Measurements from ENCODE around the gene TGIF1. TPM values are rescaled to one million over a fixed set of nuclear protein-coding genes. Genes with fewer than 3 reads are reported as not detected.
A peak's percentile ranks its signal among the peaks of the same experiment; 100 is the strongest.

The TGIF1 gene
- total and polyA plus RNA-seq, 9 of the 15 experiments (the other 6 are each of a cell fraction or from before 2014, with no cell fraction given) = 16.1 to 77.7 (median 44.6) TPM

DNA sequence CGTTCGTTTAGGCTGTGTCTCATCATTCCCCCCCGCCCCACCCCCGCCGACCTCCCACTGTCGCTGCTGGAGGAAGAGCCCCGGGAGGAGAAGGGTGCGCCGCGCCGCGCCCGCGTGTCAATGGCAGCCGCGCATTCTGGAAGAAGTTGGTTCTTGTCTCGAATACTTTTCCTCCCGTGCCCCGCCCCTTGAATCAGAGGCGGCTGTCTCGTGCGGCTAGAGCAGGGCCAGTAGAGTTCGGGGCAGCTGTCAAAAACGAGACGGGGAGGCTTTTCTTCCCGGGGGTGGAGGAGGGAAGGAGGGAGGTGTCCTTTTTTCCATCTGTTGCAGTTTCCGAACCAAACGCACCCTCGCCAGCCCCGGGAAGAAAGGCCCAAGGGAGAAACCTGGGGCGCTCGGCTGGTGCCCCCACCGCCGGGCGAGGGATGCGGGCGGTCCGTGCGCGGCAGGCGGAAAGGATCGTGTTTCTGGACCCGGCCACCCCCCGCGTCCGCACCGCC lies 410 bp upstream of the TGIF1 start (continued):
- TF ChIP-seq ZSCAN29 (IDR thresholded peaks at IDR 0.05) = no peak
- TF ChIP-seq CLOCK (CRISPR knock-in tag; IDR thresholded peaks at IDR 0.05; ENCODE audit: borderline replicate concordance) = 0 out of 2 replicates have a peak, but pooled peaks have one; percentile 46
- TF ChIP-seq PHB2 (IDR thresholded peaks at IDR 0.05; ENCODE audit: low read depth) = no peak
- TF ChIP-seq XRCC4 (IDR thresholded peaks at IDR 0.05; ENCODE audit: extremely low read depth, insufficient read depth, insufficient read length) = no peak
- no peak for TF ChIP-seq FOXJ3 (CRISPR knock-in tag; IDR thresholded peaks at IDR 0.05)
- no peak for TF ChIP-seq MBD2 (IDR thresholded peaks at IDR 0.05; ENCODE audit: borderline replicate concordance, low read depth)
- no peak for TF ChIP-seq FOXJ2 (tag; IDR thresholded peaks at IDR 0.05)
- no peak for TF ChIP-seq ATF1 (CRISPR knock-in tag; IDR thresholded peaks at IDR 0.05)
- TF ChIP-seq ATF1 (tag; IDR thresholded peaks at IDR 0.05) = no peak
- no peak for TF ChIP-seq TCFL5 (CRISPR knock-in tag; conservative IDR thresholded peaks at IDR 0.05)
- TF ChIP-seq GATAD2A (IDR thresholded peaks at IDR 0.05) = no peak
- no peak for TF ChIP-seq POLR3G (IDR thresholded peaks at IDR 0.05; ENCODE audit: extremely low read depth, insufficient read length, insufficient replicate concordance)
- no peak for TF ChIP-seq ZKSCAN8 (CRISPR knock-in tag; IDR thresholded peaks at IDR 0.05)
- no peak for TF ChIP-seq RAD21 (CRISPR knock-in tag; conservative IDR thresholded peaks at IDR 0.05 in 1 of 2, IDR thresholded peaks at IDR 0.05 in 1 of 2)
- TF ChIP-seq POLR2AphosphoS5 (IDR thresholded peaks at IDR 0.05; ENCODE audit: control insufficient read depth, insufficient read depth, low read depth, low read length) = peak; percentile 24
- TF ChIP-seq MBD1 (CRISPR knock-in tag; IDR thresholded peaks at IDR 0.05) = no peak
- 0 out of 2 replicates have a peak, but pooled peaks have one; percentile 50 for TF ChIP-seq XRCC5 (IDR thresholded peaks at IDR 0.05; ENCODE audit: low read depth, low read length)
- TF ChIP-seq, protein P1, sequence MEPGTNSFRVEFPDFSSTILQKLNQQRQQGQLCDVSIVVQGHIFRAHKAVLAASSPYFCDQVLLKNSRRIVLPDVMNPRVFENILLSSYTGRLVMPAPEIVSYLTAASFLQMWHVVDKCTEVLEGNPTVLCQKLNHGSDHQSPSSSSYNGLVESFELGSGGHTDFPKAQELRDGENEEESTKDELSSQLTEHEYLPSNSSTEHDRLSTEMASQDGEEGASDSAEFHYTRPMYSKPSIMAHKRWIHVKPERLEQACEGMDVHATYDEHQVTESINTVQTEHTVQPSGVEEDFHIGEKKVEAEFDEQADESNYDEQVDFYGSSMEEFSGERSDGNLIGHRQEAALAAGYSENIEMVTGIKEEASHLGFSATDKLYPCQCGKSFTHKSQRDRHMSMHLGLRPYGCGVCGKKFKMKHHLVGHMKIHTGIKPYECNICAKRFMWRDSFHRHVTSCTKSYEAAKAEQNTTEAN (CRISPR knock-in tag; IDR thresholded peaks at IDR 0.05) = no peak
- no peak for TF ChIP-seq KDM2B (CRISPR knock-in tag; IDR thresholded peaks at IDR 0.05)
- 0 out of 2 replicates have a peak, but pooled peaks have one; percentile 11 for TF ChIP-seq ELF4 (CRISPR knock-in tag; IDR thresholded peaks at IDR 0.05)
- no peak for TF ChIP-seq EHMT2 (IDR thresholded peaks at IDR 0.05)
- no peak for TF ChIP-seq DPF2 (IDR thresholded peaks at IDR 0.05)
- TF ChIP-seq BHLHE40 (IDR thresholded peaks at IDR 0.05; ENCODE audit: low read length) = peak; percentile 85
- no peak for TF ChIP-seq ZNF311 (CRISPR knock-in tag; IDR thresholded peaks at IDR 0.05)

All from K562 (cell line).